ENCODE measurements around the gene CYP39A1. TPM values are rescaled to one million over a fixed set of nuclear protein-coding genes. Genes with fewer than 3 reads are reported as not detected.

The CYP39A1 gene
- total RNA-seq, 1 donor from 2014 or later: 10.8 TPM

DNA sequence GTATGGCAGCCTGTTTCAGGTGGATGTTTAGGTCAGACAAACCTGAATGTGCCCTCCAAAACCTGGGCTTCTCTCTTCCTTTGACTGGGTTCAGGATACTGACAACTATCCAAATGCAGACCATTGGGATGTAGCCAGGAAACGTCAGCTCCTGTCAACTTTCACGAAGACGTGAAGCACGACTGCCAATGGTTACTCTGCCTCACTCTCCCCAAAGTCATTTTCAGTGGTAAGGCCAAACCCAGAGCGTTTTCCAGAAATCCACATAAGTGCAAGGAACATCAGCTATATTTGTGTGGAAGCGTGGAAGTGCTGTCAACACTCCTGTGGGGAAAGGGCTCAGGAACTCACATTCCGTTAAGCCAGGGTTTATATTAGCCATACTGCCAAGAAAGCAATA, 141.3 kb downstream of the CYP39A1 start:
- no peak for DNase-seq

DNA sequence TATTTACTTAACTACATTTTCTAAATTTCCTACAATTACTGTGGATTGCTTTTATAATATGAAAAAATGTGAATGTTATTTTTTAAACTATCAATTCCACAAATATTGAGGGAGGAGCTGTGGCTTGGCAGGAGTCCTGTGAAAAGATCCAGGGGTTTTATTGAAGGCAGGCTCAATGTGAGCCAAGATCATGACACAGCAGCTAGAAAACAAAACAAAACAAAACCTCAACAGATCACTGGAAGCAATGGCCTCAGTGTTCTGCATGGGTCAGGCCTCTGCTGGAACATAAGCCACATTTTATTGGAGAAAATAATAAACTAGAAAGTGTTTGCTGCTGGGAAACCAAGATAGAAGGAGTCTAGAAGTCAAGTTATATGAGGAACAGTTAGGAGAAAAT, 142.0 kb downstream of the CYP39A1 start:
- DNase-seq: peak; percentile 27

DNA sequence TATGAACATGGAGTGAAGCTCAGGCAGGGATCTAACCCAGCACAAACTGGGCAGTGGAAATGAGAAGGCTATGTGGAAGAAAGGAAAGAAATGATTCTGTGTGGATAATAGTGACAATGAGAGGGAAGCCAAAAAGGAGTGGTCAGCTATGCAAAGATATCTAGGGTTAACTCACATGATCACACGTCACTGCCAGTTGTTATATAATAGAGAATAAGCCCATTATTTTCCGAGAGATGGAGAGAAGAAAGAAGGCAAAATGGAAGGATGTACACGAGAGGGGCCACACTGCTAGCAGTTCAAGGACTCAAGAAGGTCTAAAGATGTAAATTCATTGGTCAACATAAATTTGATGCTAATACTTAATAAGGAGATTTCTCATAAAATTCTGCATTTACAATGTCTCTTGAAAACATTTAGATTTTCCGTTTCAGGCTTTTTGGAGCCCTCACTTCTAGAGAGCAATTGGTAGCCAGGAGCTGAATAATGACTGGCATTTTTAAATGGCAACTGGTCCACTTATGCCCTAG, 142.6 kb downstream of the CYP39A1 start:
- DNase-seq: no peak

DNA sequence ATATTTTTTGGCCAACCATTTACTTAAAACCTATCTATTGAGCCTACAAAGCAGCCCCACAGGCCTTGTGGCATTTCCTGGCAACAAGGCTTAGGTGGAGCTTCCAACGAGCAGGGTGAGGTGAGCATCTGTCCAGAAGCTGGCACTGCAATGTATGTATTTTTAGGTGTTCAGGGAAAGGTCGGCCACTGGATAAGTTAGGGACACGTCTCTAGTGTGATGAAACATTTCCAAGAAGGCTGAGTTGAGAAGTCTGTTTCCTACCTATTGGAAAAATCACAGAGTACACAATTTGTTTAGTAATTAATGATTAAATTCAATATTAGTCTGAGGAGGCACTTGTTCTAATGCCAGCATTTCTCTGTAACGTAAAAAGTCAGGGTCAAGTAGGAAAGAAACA, 143.6 kb downstream of the CYP39A1 start:
- DNase-seq: no peak

DNA sequence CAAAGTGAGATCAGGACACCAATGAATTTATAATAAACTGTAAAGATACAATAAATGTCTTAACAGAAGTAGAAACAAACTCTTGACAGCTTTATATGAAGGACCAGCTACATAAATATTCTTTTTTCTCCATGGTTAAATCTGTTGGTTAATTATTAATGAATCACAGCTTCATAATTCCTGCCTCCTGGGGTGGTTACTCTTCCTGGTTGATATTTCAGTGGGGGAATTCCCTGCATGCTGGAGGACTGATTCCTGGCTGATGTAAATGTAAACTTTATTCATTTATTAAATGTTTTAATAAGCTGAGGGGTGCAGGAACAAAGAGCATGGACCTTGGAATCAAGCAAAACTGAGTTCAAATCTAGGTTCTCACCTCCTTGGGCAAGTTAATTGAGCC, 145.2 kb downstream of the CYP39A1 start:
- no peak for DNase-seq

DNA sequence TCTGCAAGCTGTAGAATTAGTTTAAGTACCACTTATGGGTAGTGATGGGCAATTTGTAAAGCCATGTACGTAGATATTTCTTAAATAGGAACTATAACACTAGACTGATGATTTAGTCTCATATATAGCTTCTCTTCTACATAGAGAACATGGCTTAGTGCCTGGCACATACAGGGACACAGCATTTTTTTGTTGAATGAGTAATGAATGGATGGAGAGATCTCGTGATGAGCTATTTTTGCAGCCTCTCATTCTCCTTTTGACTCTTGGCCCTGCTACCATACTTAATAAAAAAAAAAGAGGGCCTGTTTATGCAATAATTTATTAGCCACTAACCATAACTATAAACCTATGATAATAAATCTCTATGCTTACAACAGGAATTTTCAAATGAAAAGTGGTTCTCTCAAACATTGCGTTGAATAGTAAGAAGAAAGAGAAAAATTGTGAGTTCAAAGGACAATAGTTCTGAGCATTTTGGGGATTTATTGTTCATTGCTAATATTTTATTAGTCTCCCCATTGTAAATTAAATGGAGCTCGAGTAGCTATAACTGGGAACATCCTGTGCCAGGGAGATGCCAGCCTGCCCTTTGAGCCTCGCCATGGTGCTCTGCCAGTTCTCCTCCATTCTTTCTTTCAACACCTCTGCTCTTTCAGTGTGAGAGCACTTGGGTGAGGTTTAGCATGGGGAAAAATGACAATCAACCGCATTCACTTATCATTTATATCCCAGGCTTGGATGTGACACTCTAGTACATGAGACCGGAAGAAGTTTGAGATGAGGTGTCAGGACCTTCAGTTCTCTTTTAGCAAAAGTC, 146.7 kb downstream of the CYP39A1 start:
- no peak for DNase-seq

DNA sequence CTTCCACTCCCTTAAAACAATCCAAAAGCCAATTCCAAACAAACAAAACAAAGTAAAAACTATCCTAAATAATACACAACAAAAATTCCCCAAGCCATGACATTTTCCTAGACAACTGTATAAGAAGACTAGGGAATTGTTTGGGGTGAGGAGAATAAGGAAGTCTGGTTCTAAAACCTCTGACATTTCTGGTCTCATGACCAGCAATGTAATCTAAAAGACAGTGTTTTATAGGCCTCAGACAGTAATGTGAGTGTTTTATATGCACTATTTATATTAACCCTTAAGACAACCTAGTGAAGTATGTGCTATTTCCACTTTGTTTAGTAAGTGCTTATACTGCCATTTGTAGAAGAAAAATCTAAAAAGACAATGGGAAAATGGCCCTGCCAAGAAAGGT, 148.4 kb downstream of the CYP39A1 start:
- DNase-seq: no peak

DNA sequence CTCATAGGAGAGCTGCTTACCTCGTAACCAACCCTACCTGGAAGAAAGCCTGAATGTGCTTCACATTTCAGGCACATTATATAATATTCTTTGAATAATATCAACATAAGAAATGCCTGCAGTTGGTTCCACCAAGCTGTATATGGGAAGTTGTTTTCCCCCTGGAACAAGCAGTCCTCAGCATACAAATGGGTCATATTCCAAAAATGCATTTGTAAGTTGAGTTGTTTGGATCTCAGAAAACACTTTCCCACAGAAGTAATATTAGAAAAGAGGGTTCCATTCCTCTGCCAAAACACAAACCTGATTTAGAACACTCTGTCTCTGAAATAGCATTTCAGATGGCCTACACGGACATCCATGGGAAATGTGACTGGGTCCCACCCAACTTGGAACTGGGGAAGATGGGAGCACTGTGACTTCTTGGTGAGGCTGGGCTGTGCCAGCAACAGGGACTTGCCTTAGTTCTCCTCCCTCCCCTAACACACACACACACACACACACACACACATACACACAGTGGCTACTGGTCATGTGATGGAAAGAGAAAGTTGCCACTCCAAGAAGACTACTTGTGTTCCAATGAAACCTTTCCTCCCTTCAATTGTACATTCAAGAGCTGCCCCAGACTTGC, 150.0 kb downstream of the CYP39A1 start:
- DNase-seq: no peak

DNA sequence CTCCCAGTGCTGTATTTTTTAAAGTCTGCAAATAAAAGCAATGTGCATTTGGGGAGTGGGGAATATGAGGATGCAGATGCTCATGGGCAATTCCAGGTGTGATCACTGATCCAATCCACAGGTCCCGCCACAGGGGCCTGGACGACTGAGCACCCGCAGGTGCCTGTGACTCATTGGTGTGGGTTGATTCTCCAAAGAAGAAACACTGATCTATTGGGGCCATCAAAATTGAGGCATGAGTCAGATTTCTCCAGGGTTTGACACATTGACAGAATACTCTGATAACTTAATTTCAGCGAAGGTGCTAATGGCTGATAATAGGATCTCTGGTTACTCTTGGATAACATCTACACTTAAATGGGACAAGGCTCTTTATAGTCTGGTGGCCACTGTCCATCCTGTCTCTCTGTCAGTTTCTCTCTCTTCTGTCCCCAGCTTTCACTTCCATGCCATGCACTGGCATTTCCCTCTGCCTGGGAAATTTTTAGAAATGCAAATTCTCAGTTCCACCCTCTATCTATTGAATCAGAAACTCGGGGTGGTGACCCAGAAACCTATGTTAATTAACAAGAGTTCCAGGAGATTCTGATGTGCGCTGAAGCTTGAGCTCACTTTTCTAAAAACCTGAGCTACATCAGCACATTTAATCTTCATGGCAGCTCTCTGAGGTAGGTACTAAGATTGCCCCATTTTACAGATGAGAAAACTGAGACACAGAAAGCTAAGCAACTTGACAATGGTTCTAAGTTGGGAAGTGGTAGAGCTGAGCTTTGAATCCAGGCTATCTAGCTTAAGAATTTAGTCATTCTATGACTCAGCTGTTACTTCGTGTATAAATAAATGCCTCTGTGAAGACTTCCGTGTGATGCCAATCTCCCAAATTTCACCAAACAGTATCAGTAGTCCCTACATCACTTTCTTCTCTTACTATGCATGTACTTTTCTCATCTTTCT, 151.2 kb downstream of the CYP39A1 start:
- no peak for DNase-seq

DNA sequence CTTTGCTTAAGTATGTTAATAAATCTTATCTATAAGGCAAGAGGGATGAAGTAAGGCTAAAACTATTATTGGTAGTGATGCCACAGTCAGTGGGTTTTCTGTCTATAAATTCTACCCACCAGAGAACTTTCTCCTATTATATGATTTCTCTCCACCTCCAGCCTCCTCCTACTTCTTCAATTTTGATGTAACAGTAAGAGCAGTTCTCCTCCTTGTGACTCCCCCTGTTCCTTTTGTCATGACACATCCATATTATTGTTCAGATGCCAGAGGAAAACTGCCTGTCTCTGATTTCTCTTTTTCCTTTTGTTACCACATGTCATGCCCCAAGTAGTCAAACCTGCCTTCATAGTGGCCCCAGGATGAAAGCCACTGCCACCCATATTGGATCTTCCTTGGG, 152.2 kb downstream of the CYP39A1 start:
- no peak for DNase-seq

Other genes with a start within 250 kb of the CYP39A1 start
- gene RCAN2, start 161.4 kb downstream of the CYP39A1 start, total RNA-seq: 1.9 TPM
- gene SLC25A27, start 157 bp upstream of the CYP39A1 start, total RNA-seq: 20.7 TPM
- gene TDRD6, start 35.1 kb upstream of the CYP39A1 start, total RNA-seq: 0.20 TPM
- 2.0 TPM for gene PLA2G7, start 82.6 kb upstream of the CYP39A1 start, total RNA-seq
- not detected for gene ANKRD66, start 94.1 kb upstream of the CYP39A1 start, total RNA-seq
- not detected for gene MEP1A, start 140.6 kb upstream of the CYP39A1 start, total RNA-seq

Data from skin of body (tissue), 2 donors.